GM12878 (cell line): ENCODE results near the gene PMIS2. TPM values are rescaled to one million over a fixed set of nuclear protein-coding genes. Genes with fewer than 3 reads are reported as not detected.

ENCODE experiments used
- EGR1 ChIP-seq, 2 experiments: IDR thresholded peaks; 1 replicate in 1 of 2; 2 replicates in 1 of 2; pipeline ENCODE4 v1.6.1; 2011 to 2012; ENCODE audit warnings: low read depth in 2 of 2, low read length in 2 of 2, borderline replicate concordance in 1 of 2, mild to moderate bottlenecking in 1 of 2, moderate library complexity in 1 of 2
- EZH2 ChIP-seq: IDR thresholded peaks from 2 replicates; pipeline ENCODE4 v1.6.1; 2012; ENCODE audit warnings: low read depth, mild to moderate bottlenecking, control low read depth, inconsistent platforms, low read length, borderline replicate concordance; ENCODE audit not compliant: control insufficient read depth
- KDM1A ChIP-seq: fragments of 200-600 bp; sonication (generic); IDR thresholded peaks from 2 replicates; pipeline ENCODE4 v1.6.1; 2016; ENCODE audit warnings: borderline replicate concordance
- MYC ChIP-seq: IDR thresholded peaks from 2 replicates; pipeline ENCODE4 v1.6.1; 2011; ENCODE audit warnings: mild to moderate bottlenecking, low read length, moderate library complexity, inconsistent platforms; ENCODE audit not compliant: insufficient read depth, insufficient replicate concordance, insufficient read length, severe bottlenecking
- NBN ChIP-seq: fragments of 450-650 bp; IDR thresholded peaks from 2 replicates; pipeline ENCODE4 v1.6.1; 2016
- RB1 ChIP-seq: fragments of 450-650 bp; formaldehyde crosslinking; IDR thresholded peaks from 2 replicates; pipeline ENCODE4 v1.6.1; 2017; ENCODE audit warnings: mild to moderate bottlenecking, borderline replicate concordance
- RFX5 ChIP-seq: IDR thresholded peaks from 2 replicates; pipeline ENCODE4 v1.6.1; 2011; ENCODE audit warnings: low read depth, low read length, improper control_type of control experiment
- TAF1 ChIP-seq: IDR thresholded peaks from 2 replicates; pipeline ENCODE4 v1.6.1; 2011; ENCODE audit warnings: mild to moderate bottlenecking, low read depth, low read length, borderline replicate concordance
- TCF3 ChIP-seq: IDR thresholded peaks from 2 replicates; pipeline ENCODE4 v1.6.1; 2012; ENCODE audit warnings: low read depth, mild to moderate bottlenecking, low read length, borderline replicate concordance; ENCODE audit not compliant: insufficient read depth
- YY1 ChIP-seq: IDR thresholded peaks from 2 replicates; pipeline ENCODE4 v1.6.1; 2011; ENCODE audit warnings: low read depth, mild to moderate bottlenecking, low read length
- ZBED1 ChIP-seq: IDR thresholded peaks from 2 replicates; pipeline ENCODE4 v1.6.1; 2016; ENCODE audit warnings: borderline replicate concordance
- polyA plus RNA-seq, 11 experiments: library from polyadenylated mRNA; depleted of rRNA in 4 of 11; unstranded in 6 of 11; stranded (reverse) in 5 of 11; fragments of >200 nt; fragmentation: Nextera tagmentation in 4 of 11; fragmentation: Illumina TruSeq in 1 of 11; extraction: Ambion mirVana in 4 of 11; extraction: Trizol in 1 of 11; gene quantifications; 1 replicate in 1 of 11; 2 replicates in 10 of 11; pipeline versions ENCODE4 v1.2.1 to v1.2.3, GENCODE V29; 2011 to 2016; ENCODE audit warnings: inconsistent platforms in 2 of 11, missing spikeins in 2 of 11, low read depth in 1 of 11
- total RNA-seq, 4 experiments: library from RNA; depleted of rRNA in 3 of 4; stranded (reverse); fragments of >200 nt in 3 of 4; fragmentation: Illumina TruSeq in 1 of 4; extraction: Trizol in 1 of 4; gene quantifications; 2 replicates each; pipeline versions ENCODE4 v1.2.1 to v1.2.3, GENCODE V29; 2013 to 2021
- TF ChIP-seq, protein P1 (sequence below): fragments of 450-650 bp; conservative IDR thresholded peaks from 2 replicates; pipeline ENCODE4 v1.6.1; 2017; ENCODE audit warnings: mild to moderate bottlenecking, moderate library complexity
- TF ChIP-seq, protein P2 (sequence below): fragments of 450-650 bp; IDR thresholded peaks from 2 replicates; pipeline ENCODE4 v1.6.1; 2016; ENCODE audit warnings: mild to moderate bottlenecking, moderate library complexity, borderline replicate concordance
- TF ChIP-seq, protein P3 (sequence below): fragments of 450-650 bp; IDR thresholded peaks from 2 replicates; pipeline ENCODE4 v1.6.1; 2017; ENCODE audit warnings: mild to moderate bottlenecking
- TF ChIP-seq, protein P4 (sequence below): IDR thresholded peaks from 2 replicates; pipeline ENCODE4 v1.6.1; 2012; ENCODE audit warnings: improper control_type of control experiment, low read depth, low read length; ENCODE audit not compliant: insufficient replicate concordance

The PMIS2 gene
- total and polyA plus RNA-seq, 10 of the 15 experiments (the other 5 are each of a cell fraction or from before 2014, with no cell fraction given): not detected

DNA sequence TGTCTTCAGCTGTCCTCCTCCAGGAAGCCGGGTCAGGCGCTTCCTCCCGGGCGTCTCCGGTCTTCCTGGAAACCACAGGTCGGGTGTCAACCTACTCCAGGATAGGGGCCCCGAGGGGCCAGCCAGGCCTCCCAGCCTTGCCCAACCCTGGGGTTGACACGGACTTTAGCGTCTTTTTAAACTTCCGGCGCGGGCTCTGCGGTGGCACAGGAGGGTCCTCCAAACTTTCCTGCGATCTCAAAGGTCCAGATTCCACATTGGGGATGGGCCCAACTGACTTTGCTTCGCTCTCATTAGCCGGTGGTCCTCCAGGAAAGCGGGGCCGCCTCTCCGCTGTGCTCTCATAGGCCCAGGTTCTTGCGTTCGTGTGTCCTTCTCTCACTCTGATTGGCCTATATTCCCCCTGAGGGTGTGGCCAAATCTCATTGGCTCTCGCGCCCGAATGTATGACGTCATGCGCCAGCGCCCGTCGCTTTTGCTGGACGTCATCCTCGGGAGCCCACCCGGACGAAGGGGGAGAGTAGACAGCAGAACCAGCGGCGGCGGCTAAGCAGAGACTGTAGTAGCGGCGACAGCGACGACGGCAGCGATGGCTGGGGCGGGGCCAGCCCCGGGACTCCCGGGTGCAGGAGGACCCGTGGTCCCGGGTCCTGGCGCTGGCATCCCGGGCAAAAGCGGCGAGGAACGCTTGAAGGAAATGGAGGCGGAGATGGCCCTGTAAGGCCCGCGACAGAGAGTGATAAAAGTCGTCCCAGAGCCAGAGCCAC, 42.8 kb downstream of the PMIS2 start, which contains the start of gene RBM42 (continued):
- TF ChIP-seq, protein P1, sequence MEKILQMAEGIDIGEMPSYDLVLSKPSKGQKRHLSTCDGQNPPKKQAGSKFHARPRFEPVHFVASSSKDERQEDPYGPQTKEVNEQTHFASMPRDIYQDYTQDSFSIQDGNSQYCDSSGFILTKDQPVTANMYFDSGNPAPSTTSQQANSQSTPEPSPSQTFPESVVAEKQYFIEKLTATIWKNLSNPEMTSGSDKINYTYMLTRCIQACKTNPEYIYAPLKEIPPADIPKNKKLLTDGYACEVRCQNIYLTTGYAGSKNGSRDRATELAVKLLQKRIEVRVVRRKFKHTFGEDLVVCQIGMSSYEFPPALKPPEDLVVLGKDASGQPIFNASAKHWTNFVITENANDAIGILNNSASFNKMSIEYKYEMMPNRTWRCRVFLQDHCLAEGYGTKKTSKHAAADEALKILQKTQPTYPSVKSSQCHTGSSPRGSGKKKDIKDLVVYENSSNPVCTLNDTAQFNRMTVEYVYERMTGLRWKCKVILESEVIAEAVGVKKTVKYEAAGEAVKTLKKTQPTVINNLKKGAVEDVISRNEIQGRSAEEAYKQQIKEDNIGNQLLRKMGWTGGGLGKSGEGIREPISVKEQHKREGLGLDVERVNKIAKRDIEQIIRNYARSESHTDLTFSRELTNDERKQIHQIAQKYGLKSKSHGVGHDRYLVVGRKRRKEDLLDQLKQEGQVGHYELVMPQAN: peak; percentile 66
- peak; percentile 67; the same call in 1 of the 2 replicates for TF ChIP-seq RB1
- TF ChIP-seq NBN: peak; percentile 100
- no peak for TF ChIP-seq KDM1A
- TF ChIP-seq RFX5: peak; percentile 88
- TF ChIP-seq YY1: peak; percentile 43; the same call in 1 of the 2 replicates
- TF ChIP-seq TAF1: peak; percentile 62; the same call in 1 of the 2 replicates
- TF ChIP-seq, protein P2, sequence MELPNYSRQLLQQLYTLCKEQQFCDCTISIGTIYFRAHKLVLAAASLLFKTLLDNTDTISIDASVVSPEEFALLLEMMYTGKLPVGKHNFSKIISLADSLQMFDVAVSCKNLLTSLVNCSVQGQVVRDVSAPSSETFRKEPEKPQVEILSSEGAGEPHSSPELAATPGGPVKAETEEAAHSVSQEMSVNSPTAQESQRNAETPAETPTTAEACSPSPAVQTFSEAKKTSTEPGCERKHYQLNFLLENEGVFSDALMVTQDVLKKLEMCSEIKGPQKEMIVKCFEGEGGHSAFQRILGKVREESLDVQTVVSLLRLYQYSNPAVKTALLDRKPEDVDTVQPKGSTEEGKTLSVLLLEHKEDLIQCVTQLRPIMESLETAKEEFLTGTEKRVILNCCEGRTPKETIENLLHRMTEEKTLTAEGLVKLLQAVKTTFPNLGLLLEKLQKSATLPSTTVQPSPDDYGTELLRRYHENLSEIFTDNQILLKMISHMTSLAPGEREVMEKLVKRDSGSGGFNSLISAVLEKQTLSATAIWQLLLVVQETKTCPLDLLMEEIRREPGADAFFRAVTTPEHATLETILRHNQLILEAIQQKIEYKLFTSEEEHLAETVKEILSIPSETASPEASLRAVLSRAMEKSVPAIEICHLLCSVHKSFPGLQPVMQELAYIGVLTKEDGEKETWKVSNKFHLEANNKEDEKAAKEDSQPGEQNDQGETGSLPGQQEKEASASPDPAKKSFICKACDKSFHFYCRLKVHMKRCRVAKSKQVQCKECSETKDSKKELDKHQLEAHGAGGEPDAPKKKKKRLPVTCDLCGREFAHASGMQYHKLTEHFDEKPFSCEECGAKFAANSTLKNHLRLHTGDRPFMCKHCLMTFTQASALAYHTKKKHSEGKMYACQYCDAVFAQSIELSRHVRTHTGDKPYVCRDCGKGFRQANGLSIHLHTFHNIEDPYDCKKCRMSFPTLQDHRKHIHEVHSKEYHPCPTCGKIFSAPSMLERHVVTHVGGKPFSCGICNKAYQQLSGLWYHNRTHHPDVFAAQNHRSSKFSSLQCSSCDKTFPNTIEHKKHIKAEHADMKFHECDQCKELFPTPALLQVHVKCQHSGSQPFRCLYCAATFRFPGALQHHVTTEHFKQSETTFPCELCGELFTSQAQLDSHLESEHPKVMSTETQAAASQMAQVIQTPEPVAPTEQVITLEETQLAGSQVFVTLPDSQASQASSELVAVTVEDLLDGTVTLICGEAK: peak; percentile 72
- TF ChIP-seq, protein P3, sequence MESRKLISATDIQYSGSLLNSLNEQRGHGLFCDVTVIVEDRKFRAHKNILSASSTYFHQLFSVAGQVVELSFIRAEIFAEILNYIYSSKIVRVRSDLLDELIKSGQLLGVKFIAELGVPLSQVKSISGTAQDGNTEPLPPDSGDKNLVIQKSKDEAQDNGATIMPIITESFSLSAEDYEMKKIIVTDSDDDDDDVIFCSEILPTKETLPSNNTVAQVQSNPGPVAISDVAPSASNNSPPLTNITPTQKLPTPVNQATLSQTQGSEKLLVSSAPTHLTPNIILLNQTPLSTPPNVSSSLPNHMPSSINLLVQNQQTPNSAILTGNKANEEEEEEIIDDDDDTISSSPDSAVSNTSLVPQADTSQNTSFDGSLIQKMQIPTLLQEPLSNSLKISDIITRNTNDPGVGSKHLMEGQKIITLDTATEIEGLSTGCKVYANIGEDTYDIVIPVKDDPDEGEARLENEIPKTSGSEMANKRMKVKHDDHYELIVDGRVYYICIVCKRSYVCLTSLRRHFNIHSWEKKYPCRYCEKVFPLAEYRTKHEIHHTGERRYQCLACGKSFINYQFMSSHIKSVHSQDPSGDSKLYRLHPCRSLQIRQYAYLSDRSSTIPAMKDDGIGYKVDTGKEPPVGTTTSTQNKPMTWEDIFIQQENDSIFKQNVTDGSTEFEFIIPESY: no peak
- TF ChIP-seq MYC: no peak
- TF ChIP-seq ZBED1: no peak
- no peak for TF ChIP-seq EZH2
- no peak for TF ChIP-seq TCF3
- TF ChIP-seq, protein P4, sequence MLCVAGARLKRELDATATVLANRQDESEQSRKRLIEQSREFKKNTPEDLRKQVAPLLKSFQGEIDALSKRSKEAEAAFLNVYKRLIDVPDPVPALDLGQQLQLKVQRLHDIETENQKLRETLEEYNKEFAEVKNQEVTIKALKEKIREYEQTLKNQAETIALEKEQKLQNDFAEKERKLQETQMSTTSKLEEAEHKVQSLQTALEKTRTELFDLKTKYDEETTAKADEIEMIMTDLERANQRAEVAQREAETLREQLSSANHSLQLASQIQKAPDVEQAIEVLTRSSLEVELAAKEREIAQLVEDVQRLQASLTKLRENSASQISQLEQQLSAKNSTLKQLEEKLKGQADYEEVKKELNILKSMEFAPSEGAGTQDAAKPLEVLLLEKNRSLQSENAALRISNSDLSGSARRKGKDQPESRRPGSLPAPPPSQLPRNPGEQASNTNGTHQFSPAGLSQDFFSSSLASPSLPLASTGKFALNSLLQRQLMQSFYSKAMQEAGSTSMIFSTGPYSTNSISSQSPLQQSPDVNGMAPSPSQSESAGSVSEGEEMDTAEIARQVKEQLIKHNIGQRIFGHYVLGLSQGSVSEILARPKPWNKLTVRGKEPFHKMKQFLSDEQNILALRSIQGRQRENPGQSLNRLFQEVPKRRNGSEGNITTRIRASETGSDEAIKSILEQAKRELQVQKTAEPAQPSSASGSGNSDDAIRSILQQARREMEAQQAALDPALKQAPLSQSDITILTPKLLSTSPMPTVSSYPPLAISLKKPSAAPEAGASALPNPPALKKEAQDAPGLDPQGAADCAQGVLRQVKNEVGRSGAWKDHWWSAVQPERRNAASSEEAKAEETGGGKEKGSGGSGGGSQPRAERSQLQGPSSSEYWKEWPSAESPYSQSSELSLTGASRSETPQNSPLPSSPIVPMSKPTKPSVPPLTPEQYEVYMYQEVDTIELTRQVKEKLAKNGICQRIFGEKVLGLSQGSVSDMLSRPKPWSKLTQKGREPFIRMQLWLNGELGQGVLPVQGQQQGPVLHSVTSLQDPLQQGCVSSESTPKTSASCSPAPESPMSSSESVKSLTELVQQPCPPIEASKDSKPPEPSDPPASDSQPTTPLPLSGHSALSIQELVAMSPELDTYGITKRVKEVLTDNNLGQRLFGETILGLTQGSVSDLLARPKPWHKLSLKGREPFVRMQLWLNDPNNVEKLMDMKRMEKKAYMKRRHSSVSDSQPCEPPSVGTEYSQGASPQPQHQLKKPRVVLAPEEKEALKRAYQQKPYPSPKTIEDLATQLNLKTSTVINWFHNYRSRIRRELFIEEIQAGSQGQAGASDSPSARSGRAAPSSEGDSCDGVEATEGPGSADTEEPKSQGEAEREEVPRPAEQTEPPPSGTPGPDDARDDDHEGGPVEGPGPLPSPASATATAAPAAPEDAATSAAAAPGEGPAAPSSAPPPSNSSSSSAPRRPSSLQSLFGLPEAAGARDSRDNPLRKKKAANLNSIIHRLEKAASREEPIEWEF: no peak
- TF ChIP-seq EGR1 (IDR thresholded peaks at IDR 0.05; ENCODE audit: borderline replicate concordance in 1 of 2, low read depth in 2 of 2, low read length in 2 of 2): no peak
